ENCODE results near the gene SLC22A2. TPM values are rescaled to one million over a fixed set of nuclear protein-coding genes. Genes with fewer than 3 reads are reported as not detected.
"Not testable (repeated sequence)": the region's sequence is repeated elsewhere in the genome, so short reads cannot be mapped to it uniquely, and the experiment has no call there.

SLC22A2 gene
- total RNA-seq, 1 donor from 2014 or later: 5.3 TPM

DNA sequence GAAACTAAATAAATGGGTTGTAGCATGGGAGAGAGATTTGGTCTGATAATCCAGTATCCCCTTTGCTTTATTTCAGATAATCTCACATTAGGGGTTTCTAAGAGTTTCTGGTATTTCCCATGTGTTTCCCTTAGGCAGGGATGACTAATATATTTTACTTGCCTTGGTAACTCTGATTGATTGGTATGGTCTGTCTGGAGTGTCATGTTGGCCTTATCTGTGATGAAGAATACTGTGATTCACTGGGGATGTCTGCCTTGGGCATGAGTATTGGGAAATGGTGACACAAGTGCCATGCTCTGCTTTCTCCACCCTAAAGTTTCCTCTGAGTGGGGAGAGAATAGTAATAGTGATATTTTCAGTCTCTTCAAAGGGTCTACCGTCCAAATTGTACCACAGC is 10.1 kb downstream of the SLC22A2 start:
- DNase-seq (ENCODE audit: low read depth): peak; percentile 77

DNA sequence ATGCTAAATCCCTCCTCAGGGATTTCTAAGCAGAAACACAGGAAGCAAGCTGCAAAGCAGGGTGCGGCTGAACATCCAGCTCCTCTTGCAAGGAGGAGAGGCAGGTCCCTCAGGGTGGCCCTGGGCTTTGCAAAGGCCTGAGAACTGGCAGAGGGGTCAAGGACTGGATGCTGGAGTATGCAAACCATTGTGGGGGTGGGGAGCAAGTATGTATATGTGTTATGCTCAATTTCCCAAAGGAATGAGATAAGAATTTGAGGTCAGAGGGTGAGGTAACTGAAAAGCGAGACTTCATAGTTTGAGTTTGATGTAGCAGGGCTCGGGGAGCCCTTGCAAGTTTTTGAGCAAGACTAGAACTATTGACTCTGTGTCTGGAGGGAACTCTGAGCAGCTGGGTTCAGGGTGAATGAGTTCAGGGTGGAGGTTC is 11.2 kb downstream of the SLC22A2 start:
- DNase-seq (ENCODE audit: low read depth): peak; percentile 43

DNA sequence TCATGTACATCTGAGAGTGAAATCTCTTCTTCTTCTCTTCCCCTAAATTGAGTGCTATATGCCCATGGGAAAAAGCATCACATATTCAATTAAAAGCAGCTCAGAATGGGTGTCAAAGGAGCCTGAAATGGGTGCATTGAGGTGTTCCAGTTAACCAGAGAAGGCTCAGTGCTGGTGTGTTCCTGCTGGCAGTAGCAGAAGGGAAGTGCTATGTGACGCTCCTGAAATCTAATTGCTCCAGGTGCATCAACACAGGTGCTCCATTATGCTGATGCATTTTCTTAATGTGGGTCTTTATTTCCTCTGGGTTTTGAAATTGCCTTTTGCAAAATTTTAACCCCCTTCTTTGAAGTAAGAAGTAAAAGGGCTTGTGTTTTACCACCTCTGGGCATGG is 17.9 kb downstream of the SLC22A2 start:
- no peak for DNase-seq (ENCODE audit: low read depth)

GRCh38 chr6:160239929-160240690 is 18.5 kb downstream of the SLC22A2 start:
- no peak for DNase-seq (ENCODE audit: low read depth)

GRCh38 chr6:160238761-160239751 is 19.6 kb downstream of the SLC22A2 start:
- peak; percentile 72 for DNase-seq (ENCODE audit: low read depth)

GRCh38 chr6:160238278-160238711 is 20.3 kb downstream of the SLC22A2 start:
- DNase-seq (ENCODE audit: low read depth): peak; percentile 77

DNA sequence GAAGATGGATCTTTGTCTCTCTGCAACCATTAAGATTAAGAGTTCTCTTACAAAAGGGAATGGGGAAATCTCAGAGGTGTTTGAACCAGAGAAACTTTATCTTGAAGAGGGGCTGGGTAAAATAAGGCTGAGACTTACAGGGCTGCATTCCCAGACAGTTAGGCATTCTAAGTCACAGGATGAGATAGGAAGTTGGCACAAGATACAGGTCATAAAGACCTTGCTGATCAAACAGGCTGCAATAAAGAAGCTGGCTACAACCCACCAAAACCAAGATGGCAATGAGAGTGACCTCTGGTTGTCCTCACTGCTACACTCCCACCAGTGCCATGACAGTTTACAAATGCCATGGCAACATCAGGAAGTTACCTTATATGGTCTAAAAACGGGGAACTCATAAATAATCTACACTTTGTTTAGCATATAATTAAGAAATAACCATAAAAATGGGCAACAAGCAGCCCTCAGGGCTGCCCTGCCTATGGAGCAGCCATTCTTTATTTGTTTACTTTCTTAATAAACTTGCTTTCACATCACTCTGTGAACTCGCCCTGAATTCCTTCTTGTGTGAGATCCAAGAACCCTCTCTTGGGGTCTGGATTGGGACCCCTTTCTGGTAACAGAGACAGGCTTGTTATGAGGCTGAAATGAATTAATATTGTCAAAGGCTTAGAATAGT is 20.9 kb downstream of the SLC22A2 start:
- DNase-seq (ENCODE audit: low read depth): peak; percentile 62

GRCh38 chr6:160236235-160236872 is 22.3 kb downstream of the SLC22A2 start:
- DNase-seq (ENCODE audit: low read depth): not testable (repeated sequence)

DNA sequence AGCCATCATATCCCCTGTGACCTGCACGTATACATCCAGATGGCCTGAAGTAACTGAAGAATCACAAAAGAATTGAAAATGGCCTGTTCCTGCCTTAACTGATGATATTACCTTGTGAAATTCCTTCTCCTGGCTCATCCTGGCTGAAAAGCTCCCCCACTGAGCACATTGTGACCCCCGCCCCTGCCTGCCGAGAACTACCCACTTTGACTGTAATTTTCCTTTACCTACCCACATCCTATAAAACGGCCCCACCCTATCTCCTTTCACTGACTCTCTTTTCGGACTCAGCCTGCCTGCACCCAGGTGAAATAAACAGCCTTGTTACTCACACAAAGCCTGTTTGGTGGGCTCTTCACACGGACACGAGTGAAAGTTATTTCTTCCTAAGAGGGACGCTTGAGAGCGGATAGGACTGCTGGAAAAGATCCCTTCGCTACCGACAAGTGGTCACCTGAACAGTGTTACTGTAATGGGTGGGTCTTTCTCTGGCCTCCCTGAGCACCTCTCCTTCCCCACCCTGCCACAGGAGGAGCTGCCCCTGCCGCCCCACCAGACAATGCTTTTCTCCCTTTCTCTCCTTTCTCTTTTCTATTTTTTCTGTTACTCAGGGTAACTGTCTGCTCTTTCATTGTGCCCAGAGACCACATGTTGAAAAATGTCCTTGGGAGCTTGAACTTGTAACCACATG is 24.5 kb downstream of the SLC22A2 start:
- not testable (repeated sequence) for DNase-seq (ENCODE audit: low read depth)

DNA sequence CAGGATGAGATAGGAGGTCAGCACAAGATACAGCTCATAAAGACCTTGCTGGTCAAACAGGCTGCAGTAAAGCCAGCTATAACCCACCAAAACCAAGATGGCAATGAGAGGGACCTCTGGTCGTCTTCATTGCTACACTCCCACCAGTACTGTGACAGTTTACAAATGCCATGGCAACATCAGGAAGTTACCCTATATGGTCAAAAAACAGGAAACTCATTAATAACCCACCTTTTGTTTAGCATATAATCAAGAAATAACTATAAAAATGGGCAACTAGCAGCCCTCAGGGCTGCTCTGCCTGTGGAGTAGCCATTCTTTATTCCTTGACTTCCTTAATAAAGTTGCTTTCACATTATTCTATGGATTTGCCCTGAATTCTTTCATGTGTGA is 30.9 kb downstream of the SLC22A2 start:
- DNase-seq (ENCODE audit: low read depth): no peak

GRCh38 chr6:160227038-160227768 is 31.4 kb downstream of the SLC22A2 start:
- DNase-seq (ENCODE audit: low read depth): no peak

GRCh38 chr6:160226118-160226591 is 32.5 kb downstream of the SLC22A2 start:
- DNase-seq (ENCODE audit: low read depth): no peak

DNA sequence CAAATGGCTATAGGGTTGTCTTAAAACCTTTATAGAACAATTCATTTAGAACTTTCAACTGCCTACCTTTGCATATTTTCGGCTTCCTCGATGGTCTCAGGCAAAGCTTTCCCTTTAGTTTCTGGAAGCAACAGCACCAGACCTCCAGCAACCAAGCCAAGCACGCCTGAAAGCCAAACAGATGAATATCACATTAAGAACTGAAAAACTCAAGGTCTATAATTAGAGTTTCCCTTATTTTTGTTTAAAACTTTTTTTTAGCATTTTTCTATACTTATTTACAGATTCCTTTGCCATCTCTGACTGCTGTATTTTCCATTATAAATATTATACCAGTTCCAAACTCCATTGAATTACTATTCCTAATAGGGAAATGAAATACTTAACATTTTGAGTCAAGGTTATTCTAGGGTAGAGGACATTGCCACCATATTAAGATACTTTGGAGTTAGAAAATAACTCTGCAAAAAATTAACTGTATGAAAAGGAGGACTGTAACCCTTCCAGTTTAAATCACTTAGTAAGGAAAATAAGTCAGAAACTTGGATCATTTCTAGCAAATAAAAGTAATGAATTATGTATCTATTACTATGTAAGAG is 33.9 kb downstream of the SLC22A2 start:
- DNase-seq (ENCODE audit: low read depth): no peak

GRCh38 chr6:160222491-160222890 is 36.1 kb downstream of the SLC22A2 start:
- DNase-seq (ENCODE audit: low read depth): no peak

DNA sequence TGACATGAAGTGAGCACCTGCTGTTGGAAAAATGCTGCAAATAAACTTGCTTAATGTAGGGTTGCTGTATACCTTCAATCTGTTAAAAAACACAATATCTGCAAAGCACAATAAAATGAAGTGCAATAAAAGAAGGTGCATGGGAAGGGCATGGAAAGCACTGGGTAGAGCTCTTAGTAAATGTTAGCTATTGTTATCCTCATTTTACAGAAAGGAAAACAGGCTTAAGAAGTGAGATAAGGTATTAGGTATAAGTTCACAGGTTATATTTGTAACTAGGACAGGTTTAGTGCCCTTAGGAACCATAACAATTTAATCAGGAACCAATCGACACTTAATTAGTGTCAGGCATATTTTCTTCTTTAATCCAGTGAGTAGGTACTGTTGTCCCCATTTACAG is 36.7 kb downstream of the SLC22A2 start:
- DNase-seq (ENCODE audit: low read depth): no peak

DNA sequence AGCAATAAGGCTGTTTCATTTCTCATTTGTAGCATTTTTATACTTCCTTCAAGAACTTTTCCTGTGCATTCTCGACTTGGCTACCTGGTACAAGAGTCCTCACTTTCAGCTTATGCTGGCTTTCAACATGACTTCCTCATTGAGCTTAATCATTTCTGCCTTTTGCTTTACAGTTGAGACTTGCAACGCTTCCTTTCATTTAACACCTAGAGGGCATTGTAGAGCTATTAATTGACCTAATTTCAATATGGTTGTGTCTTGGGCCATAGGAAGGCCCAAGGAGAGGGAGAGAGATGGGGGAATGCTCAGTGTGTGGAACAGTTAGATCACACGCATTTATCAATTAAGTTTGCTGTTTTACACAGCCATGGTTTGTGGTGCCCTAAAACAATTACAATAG is 37.2 kb downstream of the SLC22A2 start:
- DNase-seq (ENCODE audit: low read depth): peak; percentile 87

GRCh38 chr6:160218810-160219209 is 39.8 kb downstream of the SLC22A2 start:
- DNase-seq (ENCODE audit: low read depth): peak; percentile 28

GRCh38 chr6:160217863-160218262 is 40.8 kb downstream of the SLC22A2 start:
- DNase-seq (ENCODE audit: low read depth): no peak

GRCh38 chr6:160217073-160217472 is 41.5 kb downstream of the SLC22A2 start:
- DNase-seq (ENCODE audit: low read depth): no peak

- DNase-seq (ENCODE audit: low read depth): peak; percentile 59
Measured at GRCh38 chr6:160215232-160215631, 43.4 kb downstream of the SLC22A2 start.

Data from renal cortical epithelial cell (primary cell).